ENCODE measurements around the gene HAUS2.
"Not testable (repeated sequence)": the region's sequence is repeated elsewhere in the genome, so short reads cannot be mapped to it uniquely, and the experiment has no call there.

The HAUS2 gene

DNA sequence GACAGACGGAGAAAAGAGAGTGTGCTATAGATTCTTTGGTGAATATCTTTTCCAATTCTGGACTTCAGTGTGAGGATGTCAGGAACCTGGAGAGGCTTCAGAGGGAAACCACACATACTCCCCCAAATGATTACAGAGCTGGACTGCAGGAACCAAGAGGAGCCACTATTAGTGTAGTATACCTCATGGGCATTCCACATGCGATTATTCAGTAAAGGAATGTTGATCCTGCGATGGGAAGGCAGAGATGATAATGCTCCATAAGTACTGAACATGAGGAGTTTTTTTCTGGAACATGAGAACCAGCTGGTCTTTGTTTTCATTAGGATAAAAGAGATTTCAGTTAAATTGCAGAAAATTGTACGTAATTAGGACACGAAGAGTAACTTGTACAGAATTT is 45.5 kb downstream of the HAUS2 start:
- no peak for DNase-seq
- Histone ChIP-seq H3K27ac (ENCODE audit: low read length) (no peak overlapping the region), H3K4me3 (ENCODE audit: low read depth in 1 of 2, low read length in 2 of 2) (no peak overlapping the region), H3K27me3 (ENCODE audit: insufficient read depth, low read length, poor library complexity) (no peaks in the 10 kb centered on the region), H2AFZ (ENCODE audit: low read depth, low read length) (no peak overlapping the region), H3K79me2 (ENCODE audit: insufficient read depth, low read length) (no peaks in the 10 kb centered on the region), H3K9ac (ENCODE audit: low read depth, low read length) (no peak overlapping the region), H3K9me3 (ENCODE audit: insufficient read depth, low read length, severe bottlenecking) (no peaks in the 10 kb centered on the region), H4K20me1 (ENCODE audit: insufficient read depth, low read length) (no peaks in the 10 kb centered on the region), H3K36me3 (ENCODE audit: insufficient read depth, low read length) (no peaks in the 10 kb centered on the region), H3K4me1 (ENCODE audit: insufficient read depth, low read length) (no peaks in the 10 kb centered on the region), H3K4me2 (ENCODE audit: insufficient read depth, low read length) (no peak overlapping the region)
- ATAC-seq (ENCODE audit: insufficient read depth, low read depth): no peak
- TF ChIP-seq EZH2 (IDR thresholded peaks at IDR 0.05; ENCODE audit: borderline replicate concordance, low read depth, low read length, severe bottlenecking): no peak
- TF ChIP-seq CTCF (IDR thresholded peaks at IDR 0.05; ENCODE audit: borderline replicate concordance, extremely low read depth, low read length, poor library complexity, severe bottlenecking): no peak

- ATAC-seq (ENCODE audit: insufficient read depth, low read depth): no peak
- Histone ChIP-seq H3K27me3 (ENCODE audit: insufficient read depth, low read length, poor library complexity) (no peaks in the 10 kb centered on the region), H3K36me3 (ENCODE audit: insufficient read depth, low read length) (no peaks in the 10 kb centered on the region)
Measured at GRCh38 chr15:42595626-42596240, 47.1 kb downstream of the HAUS2 start.

GRCh38 chr15:42601316-42601715 is 52.7 kb downstream of the HAUS2 start:
- H3K27ac ChIP-seq (ENCODE audit: low read length); H3K9ac ChIP-seq (ENCODE audit: low read depth, low read length); H3K4me2 ChIP-seq (ENCODE audit: insufficient read depth, low read length); H4K20me1 ChIP-seq (ENCODE audit: insufficient read depth, low read length); H3K9me3 ChIP-seq (ENCODE audit: insufficient read depth, low read length, severe bottlenecking); ATAC-seq (ENCODE audit: insufficient read depth, low read depth); H3K4me1 ChIP-seq (ENCODE audit: insufficient read depth, low read length); H2AFZ ChIP-seq (ENCODE audit: low read depth, low read length); H3K79me2 ChIP-seq (ENCODE audit: insufficient read depth, low read length); H3K27me3 ChIP-seq (ENCODE audit: insufficient read depth, low read length, poor library complexity); H3K36me3 ChIP-seq (ENCODE audit: insufficient read depth, low read length); DNase-seq; H3K4me3 ChIP-seq (ENCODE audit: low read depth in 1 of 2, low read length in 2 of 2): not testable (repeated sequence)

More at GRCh38 chr15:42595626-42596240, 47.1 kb downstream of the HAUS2 start:
- H3K9ac ChIP-seq (ENCODE audit: low read depth, low read length): no peak overlapping the region
- H3K4me2 ChIP-seq (ENCODE audit: insufficient read depth, low read length): no peak overlapping the region
- no peaks in the 10 kb centered on the region for H3K4me1 ChIP-seq (ENCODE audit: insufficient read depth, low read length)
- no peaks in the 10 kb centered on the region for H3K9me3 ChIP-seq (ENCODE audit: insufficient read depth, low read length, severe bottlenecking)
- TF ChIP-seq CTCF (IDR thresholded peaks at IDR 0.05; ENCODE audit: borderline replicate concordance, extremely low read depth, low read length, poor library complexity, severe bottlenecking) (no peak), EZH2 (IDR thresholded peaks at IDR 0.05; ENCODE audit: borderline replicate concordance, low read depth, low read length, severe bottlenecking) (no peak)
- H2AFZ ChIP-seq (ENCODE audit: low read depth, low read length): no peak overlapping the region
- H3K4me3 ChIP-seq (ENCODE audit: low read depth in 1 of 2, low read length in 2 of 2): no peak overlapping the region
- H3K79me2 ChIP-seq (ENCODE audit: insufficient read depth, low read length): no peaks in the 10 kb centered on the region
- DNase-seq: no peak
- no peaks in the 10 kb centered on the region for H4K20me1 ChIP-seq (ENCODE audit: insufficient read depth, low read length)
- H3K27ac ChIP-seq (ENCODE audit: low read length): no peak overlapping the region

- Histone ChIP-seq H3K4me3 (ENCODE audit: low read depth in 1 of 2, low read length in 2 of 2) (no peak overlapping the region), H3K4me1 (ENCODE audit: insufficient read depth, low read length) (no peaks in the 10 kb centered on the region), H3K27me3 (ENCODE audit: insufficient read depth, low read length, poor library complexity) (no peaks in the 10 kb centered on the region), H3K79me2 (ENCODE audit: insufficient read depth, low read length) (no peaks in the 10 kb centered on the region), H3K9ac (ENCODE audit: low read depth, low read length) (no peak overlapping the region), H3K9me3 (ENCODE audit: insufficient read depth, low read length, severe bottlenecking) (peaks cover 3% of the 10 kb centered on the region), H3K36me3 (ENCODE audit: insufficient read depth, low read length) (no peaks in the 10 kb centered on the region), H3K27ac (ENCODE audit: low read length) (no peak overlapping the region), H3K4me2 (ENCODE audit: insufficient read depth, low read length) (no peak overlapping the region), H4K20me1 (ENCODE audit: insufficient read depth, low read length) (no peaks in the 10 kb centered on the region; the same call in 1 of the 2 replicates), H2AFZ (ENCODE audit: low read depth, low read length) (no peak overlapping the region)
- DNase-seq: no peak
- TF ChIP-seq CTCF (IDR thresholded peaks at IDR 0.05; ENCODE audit: borderline replicate concordance, extremely low read depth, low read length, poor library complexity, severe bottlenecking) (no peak), EZH2 (IDR thresholded peaks at IDR 0.05; ENCODE audit: borderline replicate concordance, low read depth, low read length, severe bottlenecking) (no peak)
- ATAC-seq (ENCODE audit: insufficient read depth, low read depth): no peak
Measured at GRCh38 chr15:42602501-42602900, 53.9 kb downstream of the HAUS2 start.
